Astrocyte (in vitro differentiated cells and primary cell): ENCODE data around the gene CSTF2T. TPM values are rescaled to one million over a fixed set of nuclear protein-coding genes. Genes with fewer than 3 reads are reported as not detected.
A peak's percentile ranks its signal among the peaks of the same experiment; 100 is the strongest.

Experiments used
- DNase-seq: peaks from one replicate; pipeline ENCODE4 v3.0.0-alpha.2; 2010; ENCODE audit warnings: low read depth
- FAIRE-seq: peaks from 2 replicates; lab custom pipeline; 2011; peaks lifted over from hg19 to GRCh38; lab: Jason Lieb, UNC
- H2AFZ ChIP-seq: 2 replicates; pipeline ENCODE4 v1.6.0; 2012; ENCODE audit warnings: low read depth, low read length, inconsistent platforms
- H3K27ac ChIP-seq: 2 replicates; pipeline ENCODE4 v1.5.1; 2011; ENCODE audit warnings: low read depth, low read length, inconsistent platforms
- H3K27me3 ChIP-seq: 2 replicates; pipeline ENCODE4 v1.6.0; 2011; ENCODE audit warnings: low read length, inconsistent platforms; ENCODE audit not compliant: insufficient read depth
- H3K36me3 ChIP-seq: 2 replicates; pipeline ENCODE4 v1.5.1; 2011; ENCODE audit warnings: low read length, inconsistent platforms; ENCODE audit not compliant: insufficient read depth
- H3K4me1 ChIP-seq: 2 replicates; pipeline ENCODE4 v1.5.1; 2011; ENCODE audit warnings: low read length, inconsistent platforms; ENCODE audit not compliant: insufficient read depth
- H3K4me2 ChIP-seq: 2 replicates; pipeline ENCODE4 v1.6.0; 2012; ENCODE audit warnings: low read length, inconsistent platforms
- H3K4me3 ChIP-seq: 2 replicates; pipeline ENCODE4 v1.5.1; 2011; ENCODE audit warnings: low read depth, mild to moderate bottlenecking, low read length, inconsistent platforms; ENCODE audit not compliant: insufficient read depth
- H3K79me2 ChIP-seq: 2 replicates; pipeline ENCODE4 v1.6.0; 2012; ENCODE audit warnings: mild to moderate bottlenecking, low read length, inconsistent platforms; ENCODE audit not compliant: insufficient read depth
- H3K9ac ChIP-seq: 2 replicates; pipeline ENCODE4 v1.6.0; 2012; ENCODE audit warnings: mild to moderate bottlenecking, low read length, inconsistent platforms
- H3K9me3 ChIP-seq: 2 replicates; pipeline ENCODE4 v1.5.1; 2012; ENCODE audit warnings: low read depth, mild to moderate bottlenecking, low read length, inconsistent platforms; ENCODE audit not compliant: insufficient read depth
- H4K20me1 ChIP-seq: 2 replicates; pipeline ENCODE4 v1.6.0; 2012; ENCODE audit warnings: low read length, inconsistent platforms; ENCODE audit not compliant: insufficient read depth
- H3K27ac Mint-ChIP-seq: one replicate; pipeline ENCODE4 v1.8.0; 2021; ENCODE audit warnings: mild to moderate bottlenecking, mixed read lengths; ENCODE audit not compliant: unreplicated experiment
- H3K27me3 Mint-ChIP-seq: one replicate; pipeline ENCODE4 v1.8.0; 2021; ENCODE audit warnings: low read depth, mixed read lengths; ENCODE audit not compliant: unreplicated experiment
- H3K36me3 Mint-ChIP-seq: one replicate; pipeline ENCODE4 v1.8.0; 2021; ENCODE audit warnings: low read depth, mixed read lengths; ENCODE audit not compliant: unreplicated experiment
- H3K4me1 Mint-ChIP-seq: one replicate; pipeline ENCODE4 v1.8.0; 2021; ENCODE audit warnings: low read depth, mixed read lengths; ENCODE audit not compliant: unreplicated experiment
- H3K4me3 Mint-ChIP-seq: one replicate; pipeline ENCODE4 v1.8.0; 2021; ENCODE audit warnings: mild to moderate bottlenecking, moderate library complexity, mixed read lengths; ENCODE audit not compliant: unreplicated experiment
- H3K9me3 Mint-ChIP-seq: one replicate; pipeline ENCODE4 v1.8.0; 2021; ENCODE audit warnings: mild to moderate bottlenecking, mixed read lengths; ENCODE audit not compliant: unreplicated experiment
- EZH2 ChIP-seq: IDR thresholded peaks from 2 replicates; pipeline ENCODE4 v1.6.1; 2012; ENCODE audit warnings: mild to moderate bottlenecking, low read length, inconsistent platforms; ENCODE audit not compliant: insufficient read depth
- total RNA-seq: library from RNA; stranded (reverse); gene quantifications from 2 replicates; pipeline ENCODE4 v1.2.1, GENCODE V29; 2021
- TF ChIP-seq, protein P1 (sequence below): IDR thresholded peaks from 2 replicates; pipeline ENCODE4 v1.5.1; 2011; ENCODE audit warnings: low read depth, mild to moderate bottlenecking, inconsistent platforms, low read length, moderate library complexity; ENCODE audit not compliant: insufficient read depth

Gene CSTF2T
- total RNA-seq, 1 donor from 2014 or later = 22.9 TPM

DNA sequence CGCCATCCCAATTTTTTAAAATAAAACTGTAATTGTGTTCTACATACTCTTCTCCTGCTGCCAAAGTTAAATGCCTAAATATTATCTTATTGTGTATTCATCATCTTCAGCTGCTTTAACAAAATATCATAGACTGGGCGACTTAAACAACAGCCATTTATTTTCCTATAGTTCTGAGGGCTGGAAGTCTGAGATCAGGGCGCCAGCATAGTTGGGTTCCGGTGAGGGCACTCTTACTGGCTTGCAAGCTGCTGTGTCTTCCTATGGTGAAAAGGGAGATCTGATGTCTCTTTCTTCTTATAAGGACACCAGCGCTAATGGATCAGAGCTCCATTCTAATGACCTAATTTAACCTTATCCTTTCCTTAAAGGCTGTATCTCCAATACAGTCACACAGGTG is 30.4 kb downstream of the CSTF2T start:
- peaks cover 7% of the 10 kb centered on the region for H3K4me1 Mint-ChIP-seq
- Histone ChIP-seq H4K20me1 (no peaks in the 10 kb centered on the region), H3K27ac (no peak overlapping the region), H3K9ac (no peak overlapping the region), H3K4me3 (no peak overlapping the region), H3K79me2 (no peaks in the 10 kb centered on the region), H2AFZ (no peak overlapping the region), H3K36me3 (no peaks in the 10 kb centered on the region), H3K9me3 (no peaks in the 10 kb centered on the region), H3K27me3 (no peaks in the 10 kb centered on the region), H3K4me2 (no peak overlapping the region), H3K4me1 (no peaks in the 10 kb centered on the region)
- no peaks in the 10 kb centered on the region for H3K36me3 Mint-ChIP-seq
- FAIRE-seq = no peak
- no peak for DNase-seq
- TF ChIP-seq EZH2 = no peak
- TF ChIP-seq, protein P1, sequence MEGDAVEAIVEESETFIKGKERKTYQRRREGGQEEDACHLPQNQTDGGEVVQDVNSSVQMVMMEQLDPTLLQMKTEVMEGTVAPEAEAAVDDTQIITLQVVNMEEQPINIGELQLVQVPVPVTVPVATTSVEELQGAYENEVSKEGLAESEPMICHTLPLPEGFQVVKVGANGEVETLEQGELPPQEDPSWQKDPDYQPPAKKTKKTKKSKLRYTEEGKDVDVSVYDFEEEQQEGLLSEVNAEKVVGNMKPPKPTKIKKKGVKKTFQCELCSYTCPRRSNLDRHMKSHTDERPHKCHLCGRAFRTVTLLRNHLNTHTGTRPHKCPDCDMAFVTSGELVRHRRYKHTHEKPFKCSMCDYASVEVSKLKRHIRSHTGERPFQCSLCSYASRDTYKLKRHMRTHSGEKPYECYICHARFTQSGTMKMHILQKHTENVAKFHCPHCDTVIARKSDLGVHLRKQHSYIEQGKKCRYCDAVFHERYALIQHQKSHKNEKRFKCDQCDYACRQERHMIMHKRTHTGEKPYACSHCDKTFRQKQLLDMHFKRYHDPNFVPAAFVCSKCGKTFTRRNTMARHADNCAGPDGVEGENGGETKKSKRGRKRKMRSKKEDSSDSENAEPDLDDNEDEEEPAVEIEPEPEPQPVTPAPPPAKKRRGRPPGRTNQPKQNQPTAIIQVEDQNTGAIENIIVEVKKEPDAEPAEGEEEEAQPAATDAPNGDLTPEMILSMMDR = no peak
- H3K9me3 Mint-ChIP-seq = peaks cover 9% of the 10 kb centered on the region
- H3K4me3 Mint-ChIP-seq = no peak overlapping the region
- H3K27me3 Mint-ChIP-seq = no peaks in the 10 kb centered on the region
- H3K27ac Mint-ChIP-seq = no peak overlapping the region

DNA sequence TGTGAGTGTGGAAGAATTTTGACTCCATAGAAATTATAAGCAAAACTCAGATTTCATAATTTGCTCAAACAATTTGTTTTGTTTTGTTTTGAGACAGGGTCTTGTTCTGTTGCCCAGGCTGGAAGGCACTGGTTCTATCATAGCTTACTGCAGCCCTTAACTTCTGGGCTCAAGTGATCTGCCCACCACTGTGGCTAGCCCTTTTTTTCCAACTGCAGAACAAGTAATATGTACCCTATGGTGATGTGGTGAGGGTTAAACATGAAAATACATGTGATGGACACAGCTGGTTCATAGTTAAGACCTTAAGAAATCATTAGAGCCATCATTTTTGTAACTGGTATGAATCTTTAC is 31.1 kb downstream of the CSTF2T start:
- H3K27me3 Mint-ChIP-seq = no peaks in the 10 kb centered on the region
- Histone ChIP-seq H4K20me1 (no peaks in the 10 kb centered on the region), H3K27me3 (no peaks in the 10 kb centered on the region), H3K9me3 (no peaks in the 10 kb centered on the region), H3K27ac (no peak overlapping the region), H3K36me3 (no peaks in the 10 kb centered on the region), H3K4me3 (no peak overlapping the region), H2AFZ (no peak overlapping the region), H3K4me2 (no peak overlapping the region), H3K79me2 (no peaks in the 10 kb centered on the region), H3K4me1 (no peaks in the 10 kb centered on the region), H3K9ac (no peak overlapping the region)
- no peak overlapping the region for H3K27ac Mint-ChIP-seq
- H3K4me1 Mint-ChIP-seq = peaks cover 7% of the 10 kb centered on the region
- FAIRE-seq = no peak
- peaks cover 9% of the 10 kb centered on the region for H3K9me3 Mint-ChIP-seq
- no peak for DNase-seq
- no peak overlapping the region for H3K4me3 Mint-ChIP-seq
- no peak for TF ChIP-seq EZH2
- TF ChIP-seq, protein P1 = no peak
- H3K36me3 Mint-ChIP-seq = no peaks in the 10 kb centered on the region

DNA sequence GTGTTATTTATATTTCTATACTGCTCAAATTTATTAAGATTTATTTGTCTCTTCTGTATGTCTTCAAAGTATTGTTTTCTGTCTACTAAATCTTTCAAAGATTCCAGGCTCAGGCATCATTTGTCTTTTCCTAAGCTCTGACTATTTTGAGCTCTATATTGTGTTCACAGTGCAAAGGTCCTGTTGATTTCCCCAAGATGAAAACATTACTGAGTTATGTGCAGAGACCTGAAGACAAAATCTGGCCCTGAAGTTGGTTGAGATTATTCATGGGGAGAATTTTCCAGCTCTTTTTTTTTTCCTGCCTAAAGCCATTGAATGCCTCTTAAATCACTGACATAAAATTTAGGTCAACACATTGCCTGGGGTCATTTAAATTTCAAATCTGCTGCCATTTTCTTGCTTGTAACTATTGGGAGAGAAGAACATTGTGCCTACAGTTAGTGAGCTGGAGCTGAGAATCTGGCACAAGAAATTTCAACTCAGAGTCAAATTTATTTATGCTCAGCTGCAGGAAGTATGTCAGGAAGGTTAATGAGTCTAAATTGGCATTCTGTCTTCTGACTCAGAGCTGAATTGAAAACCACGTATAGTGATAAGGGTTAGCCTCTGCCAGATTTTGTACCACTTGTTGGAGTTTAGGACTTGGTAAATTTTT is 31.6 kb downstream of the CSTF2T start:
- peaks cover 9% of the 10 kb centered on the region for H3K9me3 Mint-ChIP-seq
- FAIRE-seq = peak; percentile 63
- no peak overlapping the region for H3K27ac ChIP-seq
- peak; percentile 62 for DNase-seq
- H3K27me3 ChIP-seq = no peaks in the 10 kb centered on the region
- H3K27ac Mint-ChIP-seq = no peak overlapping the region
- TF ChIP-seq, protein P1 = no peak
- no peak for TF ChIP-seq EZH2
- H2AFZ ChIP-seq = no peak overlapping the region
- H3K36me3 Mint-ChIP-seq = no peaks in the 10 kb centered on the region
- H3K4me1 Mint-ChIP-seq = peaks cover 7% of the 10 kb centered on the region
- no peaks in the 10 kb centered on the region for H4K20me1 ChIP-seq
- H3K4me3 ChIP-seq = no peak overlapping the region
- no peak overlapping the region for H3K9ac ChIP-seq
- H3K79me2 ChIP-seq = no peaks in the 10 kb centered on the region
- no peaks in the 10 kb centered on the region for H3K9me3 ChIP-seq
- no peaks in the 10 kb centered on the region for H3K4me1 ChIP-seq
- H3K27me3 Mint-ChIP-seq = no peaks in the 10 kb centered on the region
- no peak overlapping the region for H3K4me2 ChIP-seq
- no peaks in the 10 kb centered on the region for H3K36me3 ChIP-seq
- no peak overlapping the region for H3K4me3 Mint-ChIP-seq
